ENCODE data around the gene CHSY1. TPM values are rescaled to one million over a fixed set of nuclear protein-coding genes. Genes with fewer than 3 reads are reported as not detected.

CHSY1 gene
- total RNA-seq, 1 donor from 2014 or later: 20.4 TPM

GRCh38 chr15:101244036-101244781 is 7.6 kb downstream of the CHSY1 start:
- POLR2A ChIA-PET: interaction anchor here (0.6 kb wide), 1 partner anchor 86 kb away, joined by 3 read pairs; no protein-coding TSS in a partner anchor
- H3K36me3 Mint-ChIP-seq (ENCODE audit: low read depth): no peaks in the 10 kb centered on the region

DNA sequence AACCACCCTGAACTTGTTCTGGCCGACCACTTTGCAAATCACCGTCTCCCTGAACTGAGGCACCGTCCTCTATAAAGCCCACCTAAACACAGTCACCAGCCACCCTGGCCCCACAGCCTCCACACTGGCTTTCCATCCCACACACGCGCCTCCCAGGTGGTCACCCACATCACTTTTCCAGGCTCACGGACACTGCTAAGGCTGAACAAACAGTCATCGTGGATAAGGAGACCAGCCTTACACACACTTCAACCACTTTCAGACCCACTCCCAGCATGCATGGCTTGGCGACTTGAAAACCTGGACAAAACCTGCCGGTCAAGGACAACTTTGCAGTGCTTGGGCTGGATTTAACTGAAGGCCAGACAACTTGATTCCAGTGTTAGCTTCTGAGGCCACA is 8.4 kb downstream of the CHSY1 start:
- DNase-seq: no peak
- peaks cover 89% of the 10 kb centered on the region for H3K4me1 Mint-ChIP-seq
- intact Hi-C loops (cut with micrococcal nuclease): no loop called here
- H3K27me3 Mint-ChIP-seq: no peaks in the 10 kb centered on the region
- H3K9me3 Mint-ChIP-seq: no peaks in the 10 kb centered on the region
- no peak overlapping the region for H3K4me3 Mint-ChIP-seq
- H3K36me3 Mint-ChIP-seq (ENCODE audit: low read depth): no peaks in the 10 kb centered on the region
- TF ChIP-seq, protein P1, sequence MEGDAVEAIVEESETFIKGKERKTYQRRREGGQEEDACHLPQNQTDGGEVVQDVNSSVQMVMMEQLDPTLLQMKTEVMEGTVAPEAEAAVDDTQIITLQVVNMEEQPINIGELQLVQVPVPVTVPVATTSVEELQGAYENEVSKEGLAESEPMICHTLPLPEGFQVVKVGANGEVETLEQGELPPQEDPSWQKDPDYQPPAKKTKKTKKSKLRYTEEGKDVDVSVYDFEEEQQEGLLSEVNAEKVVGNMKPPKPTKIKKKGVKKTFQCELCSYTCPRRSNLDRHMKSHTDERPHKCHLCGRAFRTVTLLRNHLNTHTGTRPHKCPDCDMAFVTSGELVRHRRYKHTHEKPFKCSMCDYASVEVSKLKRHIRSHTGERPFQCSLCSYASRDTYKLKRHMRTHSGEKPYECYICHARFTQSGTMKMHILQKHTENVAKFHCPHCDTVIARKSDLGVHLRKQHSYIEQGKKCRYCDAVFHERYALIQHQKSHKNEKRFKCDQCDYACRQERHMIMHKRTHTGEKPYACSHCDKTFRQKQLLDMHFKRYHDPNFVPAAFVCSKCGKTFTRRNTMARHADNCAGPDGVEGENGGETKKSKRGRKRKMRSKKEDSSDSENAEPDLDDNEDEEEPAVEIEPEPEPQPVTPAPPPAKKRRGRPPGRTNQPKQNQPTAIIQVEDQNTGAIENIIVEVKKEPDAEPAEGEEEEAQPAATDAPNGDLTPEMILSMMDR (IDR thresholded peaks at IDR 0.05): no peak
- CTCF ChIA-PET: interaction anchor here (1.2 to 3.9 kb wide), 2 partner anchors 14 to 156 kb away, joined by 4 to 18 read pairs; no protein-coding TSS in a partner anchor
- ATAC-seq (ENCODE audit: low read depth): no peak
- peak overlapping the region; percentile 61 for H3K27ac Mint-ChIP-seq
- POLR2A ChIA-PET: interaction anchor here (0.6 to 2.3 kb wide), 3 partner anchors 9 to 110 kb away, joined by 3 to 10 read pairs (median 3); partner anchors contain the start of gene CHSY1

More at GRCh38 chr15:101244036-101244781, 7.6 kb downstream of the CHSY1 start:
- TF ChIP-seq, protein P1 (IDR thresholded peaks at IDR 0.05): no peak
- no peak for DNase-seq
- H3K4me3 Mint-ChIP-seq: peak overlapping the region; percentile 11
- CTCF ChIA-PET: interaction anchor here (0.9 to 3.9 kb wide), 3 partner anchors 8 to 119 kb away, joined by 3 to 18 read pairs (median 3); partner anchors contain the start of gene CHSY1
- H3K27me3 Mint-ChIP-seq: no peaks in the 10 kb centered on the region
- H3K4me1 Mint-ChIP-seq: peaks cover 86% of the 10 kb centered on the region
- intact Hi-C loops (cut with micrococcal nuclease): loop anchor here (2.0 kb wide), 1 partner anchor 33 kb away; no protein-coding TSS in a partner anchor
- peak overlapping the region; percentile 61 for H3K27ac Mint-ChIP-seq
- ATAC-seq (ENCODE audit: low read depth): no peak
- H3K9me3 Mint-ChIP-seq: no peaks in the 10 kb centered on the region

DNA sequence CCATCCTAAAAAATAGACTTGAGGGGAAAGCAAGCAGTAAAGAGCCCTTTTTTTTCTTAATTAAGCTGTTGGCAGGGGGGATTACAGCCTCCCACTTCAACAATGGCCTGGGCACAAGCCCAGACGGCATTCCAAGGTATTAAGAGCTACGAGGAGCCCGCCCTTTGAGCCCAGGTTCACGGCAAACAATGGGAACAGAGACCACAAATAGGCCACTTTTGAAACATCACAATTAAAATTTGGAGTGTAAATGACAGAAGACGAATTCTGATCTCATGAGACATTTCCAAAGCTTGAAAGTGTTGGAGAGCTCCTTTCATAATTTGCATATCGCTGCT is 8.9 kb downstream of the CHSY1 start:
- no peaks in the 10 kb centered on the region for H3K36me3 Mint-ChIP-seq (ENCODE audit: low read depth)
- peaks cover 86% of the 10 kb centered on the region for H3K4me1 Mint-ChIP-seq
- H3K9me3 Mint-ChIP-seq: no peaks in the 10 kb centered on the region

GRCh38 chr15:101242160-101242998 is 9.5 kb downstream of the CHSY1 start:
- Mint-ChIP-seq H3K27me3 (no peaks in the 10 kb centered on the region), H3K9me3 (no peaks in the 10 kb centered on the region), H3K27ac (peak overlapping the region; percentile 65), H3K4me1 (peaks cover 80% of the 10 kb centered on the region), H3K4me3 (peak overlapping the region; percentile 46), H3K36me3 (ENCODE audit: low read depth) (no peaks in the 10 kb centered on the region)
- CTCF ChIA-PET: interaction anchor here (1.2 to 3.9 kb wide), 2 partner anchors 15 to 155 kb away, joined by 4 to 18 read pairs; no protein-coding TSS in a partner anchor
- intact Hi-C loops (cut with micrococcal nuclease): no loop called here
- peak; percentile 24 for DNase-seq
- TF ChIP-seq, protein P1 (IDR thresholded peaks at IDR 0.05): no peak
- peak; percentile 85 for ATAC-seq (ENCODE audit: low read depth)
- POLR2A ChIA-PET: interaction anchor here (1.0 to 2.3 kb wide), 5 partner anchors 8 to 151 kb away, joined by 3 to 10 read pairs (median 4); partner anchors contain the start of gene CHSY1

More for the DNA sequence above, 8.9 kb downstream of the CHSY1 start:
- CTCF ChIA-PET: interaction anchor here (1.2 to 3.9 kb wide), 2 partner anchors 15 to 155 kb away, joined by 4 to 18 read pairs; no protein-coding TSS in a partner anchor
- POLR2A ChIA-PET: interaction anchor here (0.6 to 2.3 kb wide), 6 partner anchors 8 to 152 kb away, joined by 3 to 10 read pairs (median 4); partner anchors contain the start of gene CHSY1
- peak overlapping the region; percentile 46 for H3K4me3 Mint-ChIP-seq
- no peaks in the 10 kb centered on the region for H3K27me3 Mint-ChIP-seq
- intact Hi-C loops (cut with micrococcal nuclease): no loop called here
- ATAC-seq (ENCODE audit: low read depth): no peak
- H3K27ac Mint-ChIP-seq: peak overlapping the region; percentile 65
- TF ChIP-seq, protein P1 (IDR thresholded peaks at IDR 0.05): no peak
- no peak for DNase-seq
